HL-60 (cell line): Measurements from ENCODE around the gene NATD1.

ENCODE experiments used
- DNase-seq, 2 experiments: peaks; one replicate each; pipeline ENCODE4 v3.0.0-alpha.2; 2010 to 2020; ENCODE audit warnings: low read depth in 1 of 2, low spot score in 1 of 2
- H3K27ac ChIP-seq: fragments of 250-450 bp; sonication (Bioruptor Pico); replicated peaks from 2 replicates; pipeline ENCODE4 v1.5.1; 2020; ENCODE audit warnings: mild to moderate bottlenecking, moderate library complexity
- H3K27me3 ChIP-seq: fragments of 250-450 bp; sonication (Bioruptor Pico); 2 replicates; pipeline ENCODE4 v1.5.1; 2021; ENCODE audit warnings: mild to moderate bottlenecking, moderate library complexity; ENCODE audit not compliant: insufficient read depth, poor library complexity, severe bottlenecking
- H3K4me3 ChIP-seq: replicated peaks from 2 replicates; pipeline ENCODE4 v1.5.1; 2011; ENCODE audit warnings: mild to moderate bottlenecking, control low read depth, low read length; ENCODE audit not compliant: insufficient read depth
- GABPA ChIP-seq: IDR thresholded peaks from 2 replicates; pipeline ENCODE4 v1.6.1; 2012; ENCODE audit warnings: low read depth
- POLR2AphosphoS5 ChIP-seq: IDR thresholded peaks from 2 replicates; pipeline ENCODE4 v1.6.1; 2012; ENCODE audit warnings: low read depth
- SPI1 ChIP-seq: IDR thresholded peaks from 2 replicates; pipeline ENCODE4 v1.6.1; 2012; ENCODE audit warnings: low read depth, mild to moderate bottlenecking, borderline replicate concordance
- TF ChIP-seq, protein P1 (sequence below): IDR thresholded peaks from 2 replicates; pipeline ENCODE4 v1.6.1; 2012; ENCODE audit warnings: low read depth; ENCODE audit not compliant: insufficient replicate concordance
- TF ChIP-seq, protein P2 (sequence below): IDR thresholded peaks from one replicate; pipeline ENCODE4 v1.5.1; 2011; ENCODE audit warnings: low read length, control low read depth, inconsistent platforms; ENCODE audit not compliant: insufficient read depth

NATD1 gene

DNA sequence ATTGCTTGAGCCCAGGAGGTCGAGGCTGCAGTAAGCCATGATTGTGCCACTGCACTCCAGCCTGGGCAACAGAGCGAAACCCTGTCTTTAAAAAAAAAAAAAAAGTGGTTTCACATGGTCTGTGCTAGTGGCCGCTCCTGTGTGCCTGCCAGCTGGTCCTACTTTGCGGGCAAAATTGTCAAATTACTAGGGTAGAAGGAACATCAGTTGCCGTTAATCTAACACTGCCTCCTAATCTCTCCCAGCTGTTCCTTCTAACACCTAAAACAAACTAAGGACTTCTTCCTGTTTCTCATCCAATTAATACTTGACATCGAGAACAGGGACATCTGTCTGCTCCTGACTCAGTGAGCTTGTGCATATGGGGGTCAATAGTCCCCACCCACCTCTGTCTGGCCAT, 63.1 kb downstream of the NATD1 start:
- Histone ChIP-seq H3K4me3 (no peak overlapping the region), H3K27ac (no peak overlapping the region), H3K27me3 (no peaks in the 10 kb centered on the region)
- TF ChIP-seq SPI1 (no peak), POLR2AphosphoS5 (no peak), GABPA (no peak)
- TF ChIP-seq, protein P1, sequence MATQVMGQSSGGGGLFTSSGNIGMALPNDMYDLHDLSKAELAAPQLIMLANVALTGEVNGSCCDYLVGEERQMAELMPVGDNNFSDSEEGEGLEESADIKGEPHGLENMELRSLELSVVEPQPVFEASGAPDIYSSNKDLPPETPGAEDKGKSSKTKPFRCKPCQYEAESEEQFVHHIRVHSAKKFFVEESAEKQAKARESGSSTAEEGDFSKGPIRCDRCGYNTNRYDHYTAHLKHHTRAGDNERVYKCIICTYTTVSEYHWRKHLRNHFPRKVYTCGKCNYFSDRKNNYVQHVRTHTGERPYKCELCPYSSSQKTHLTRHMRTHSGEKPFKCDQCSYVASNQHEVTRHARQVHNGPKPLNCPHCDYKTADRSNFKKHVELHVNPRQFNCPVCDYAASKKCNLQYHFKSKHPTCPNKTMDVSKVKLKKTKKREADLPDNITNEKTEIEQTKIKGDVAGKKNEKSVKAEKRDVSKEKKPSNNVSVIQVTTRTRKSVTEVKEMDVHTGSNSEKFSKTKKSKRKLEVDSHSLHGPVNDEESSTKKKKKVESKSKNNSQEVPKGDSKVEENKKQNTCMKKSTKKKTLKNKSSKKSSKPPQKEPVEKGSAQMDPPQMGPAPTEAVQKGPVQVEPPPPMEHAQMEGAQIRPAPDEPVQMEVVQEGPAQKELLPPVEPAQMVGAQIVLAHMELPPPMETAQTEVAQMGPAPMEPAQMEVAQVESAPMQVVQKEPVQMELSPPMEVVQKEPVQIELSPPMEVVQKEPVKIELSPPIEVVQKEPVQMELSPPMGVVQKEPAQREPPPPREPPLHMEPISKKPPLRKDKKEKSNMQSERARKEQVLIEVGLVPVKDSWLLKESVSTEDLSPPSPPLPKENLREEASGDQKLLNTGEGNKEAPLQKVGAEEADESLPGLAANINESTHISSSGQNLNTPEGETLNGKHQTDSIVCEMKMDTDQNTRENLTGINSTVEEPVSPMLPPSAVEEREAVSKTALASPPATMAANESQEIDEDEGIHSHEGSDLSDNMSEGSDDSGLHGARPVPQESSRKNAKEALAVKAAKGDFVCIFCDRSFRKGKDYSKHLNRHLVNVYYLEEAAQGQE: no peak
- TF ChIP-seq, protein P2, sequence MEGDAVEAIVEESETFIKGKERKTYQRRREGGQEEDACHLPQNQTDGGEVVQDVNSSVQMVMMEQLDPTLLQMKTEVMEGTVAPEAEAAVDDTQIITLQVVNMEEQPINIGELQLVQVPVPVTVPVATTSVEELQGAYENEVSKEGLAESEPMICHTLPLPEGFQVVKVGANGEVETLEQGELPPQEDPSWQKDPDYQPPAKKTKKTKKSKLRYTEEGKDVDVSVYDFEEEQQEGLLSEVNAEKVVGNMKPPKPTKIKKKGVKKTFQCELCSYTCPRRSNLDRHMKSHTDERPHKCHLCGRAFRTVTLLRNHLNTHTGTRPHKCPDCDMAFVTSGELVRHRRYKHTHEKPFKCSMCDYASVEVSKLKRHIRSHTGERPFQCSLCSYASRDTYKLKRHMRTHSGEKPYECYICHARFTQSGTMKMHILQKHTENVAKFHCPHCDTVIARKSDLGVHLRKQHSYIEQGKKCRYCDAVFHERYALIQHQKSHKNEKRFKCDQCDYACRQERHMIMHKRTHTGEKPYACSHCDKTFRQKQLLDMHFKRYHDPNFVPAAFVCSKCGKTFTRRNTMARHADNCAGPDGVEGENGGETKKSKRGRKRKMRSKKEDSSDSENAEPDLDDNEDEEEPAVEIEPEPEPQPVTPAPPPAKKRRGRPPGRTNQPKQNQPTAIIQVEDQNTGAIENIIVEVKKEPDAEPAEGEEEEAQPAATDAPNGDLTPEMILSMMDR: no peak
- no peak for DNase-seq

DNA sequence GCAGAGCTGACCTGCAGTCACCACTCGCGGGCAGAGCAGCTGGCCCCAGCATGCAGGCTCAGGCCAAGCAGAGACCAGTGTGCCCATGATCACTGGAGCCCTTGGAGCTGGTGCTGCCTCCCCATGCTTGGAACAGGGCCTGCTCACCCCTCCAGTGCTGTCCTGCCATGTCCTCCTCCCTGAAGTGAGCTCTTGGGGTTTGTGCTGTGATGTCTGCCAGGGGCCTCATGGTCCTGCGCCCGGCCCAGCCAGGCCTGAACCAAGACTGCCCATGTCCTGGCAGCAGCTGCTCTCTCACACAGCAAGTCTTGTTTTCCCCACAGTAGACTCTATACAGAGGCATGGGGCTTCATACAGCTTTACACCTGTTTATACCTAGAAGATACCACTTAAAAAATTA, 63.8 kb downstream of the NATD1 start:
- Histone ChIP-seq H3K4me3 (no peak overlapping the region), H3K27me3 (no peaks in the 10 kb centered on the region), H3K27ac (no peak overlapping the region)
- no peak for DNase-seq
- TF ChIP-seq POLR2AphosphoS5 (no peak), SPI1 (no peak), GABPA (no peak)
- TF ChIP-seq, protein P2: no peak
- TF ChIP-seq, protein P1: no peak
